Cardiac septum (tissue), 1 donor: Measurements from ENCODE around the gene TRIM64C. TPM values are rescaled to one million over a fixed set of nuclear protein-coding genes. Genes with fewer than 3 reads are reported as not detected.
"Not testable (repeated sequence)": the region's sequence is repeated elsewhere in the genome, so short reads cannot be mapped to it uniquely, and the experiment has no call there.

Experiments
- DNase-seq: peaks from one replicate; pipeline ENCODE4 v3.0.0-alpha.2; 2020; ENCODE audit warnings: low spot score
- intact Hi-C: fragments of 100-400 bp; cut with DNase I; formaldehyde crosslinking; loops from one replicate; pipeline ENCODE4 v1.14.0; 2022
- long read RNA-seq: library from polyadenylated mRNA; unstranded; transcript quantifications from one replicate; pipeline ENCODE4 v2.0.0, GENCODE V29; 2021
- total RNA-seq: library from RNA; stranded (reverse); fragmentation: NEBNext Ultra II Directional; extraction: Animal tissue kit (Norgen Biotek cat#: 25700); gene quantifications from one replicate; pipeline ENCODE4 v1.2.1, GENCODE V29; 2021
- donor health status: DM: no; HTN: no; CAD: no.

Gene TRIM64C, protein sequence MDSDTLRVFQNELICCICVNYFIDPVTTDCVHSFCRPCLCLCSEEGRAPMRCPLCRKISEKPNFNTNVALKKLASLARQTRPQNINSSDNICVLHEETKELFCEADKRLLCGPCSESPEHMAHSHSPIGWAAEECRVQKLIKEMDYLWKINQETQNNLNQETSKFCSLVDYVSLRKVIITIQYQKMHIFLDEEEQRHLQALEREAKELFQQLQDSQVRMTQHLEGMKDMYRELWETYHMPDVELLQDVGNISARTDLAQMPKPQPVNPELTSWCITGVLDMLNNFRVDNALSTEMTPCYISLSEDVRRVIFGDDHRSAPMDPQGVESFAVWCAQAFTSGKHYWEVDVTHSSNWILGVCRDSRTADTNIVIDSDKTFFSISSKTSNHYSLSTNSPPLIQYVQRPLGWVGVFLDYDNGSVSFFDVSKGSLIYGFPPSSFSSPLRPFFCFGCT
- total RNA-seq, result not detected
- long read RNA-seq, result 0 reads

DNA sequence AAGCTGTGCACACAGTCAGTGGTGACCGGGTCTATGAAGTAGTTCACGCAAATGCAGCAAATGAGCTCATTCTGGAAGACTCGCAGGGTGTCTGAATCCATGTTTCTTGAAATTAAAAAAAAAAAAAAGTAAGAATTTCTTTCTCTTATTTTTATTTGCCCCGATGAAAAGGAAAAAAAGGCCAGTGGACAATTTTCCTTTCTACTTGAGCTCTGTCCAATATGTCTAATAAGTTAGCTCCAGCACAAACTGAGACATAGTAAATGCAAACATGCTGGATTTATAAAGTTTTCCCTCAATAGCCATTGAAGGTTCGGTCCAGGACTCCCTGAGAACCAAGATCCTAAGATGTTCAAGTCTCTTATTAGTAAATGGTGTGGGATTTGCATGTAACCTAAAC, at the start of gene TRIM64C:
Gene TRIM64C (minus strand): TSS at position 101 of the 400 bp plus-strand sequence. CDS start 0 bp downstream, at position 101.
- DNase-seq, intact Hi-C loops: not testable (repeated sequence)

DNA sequence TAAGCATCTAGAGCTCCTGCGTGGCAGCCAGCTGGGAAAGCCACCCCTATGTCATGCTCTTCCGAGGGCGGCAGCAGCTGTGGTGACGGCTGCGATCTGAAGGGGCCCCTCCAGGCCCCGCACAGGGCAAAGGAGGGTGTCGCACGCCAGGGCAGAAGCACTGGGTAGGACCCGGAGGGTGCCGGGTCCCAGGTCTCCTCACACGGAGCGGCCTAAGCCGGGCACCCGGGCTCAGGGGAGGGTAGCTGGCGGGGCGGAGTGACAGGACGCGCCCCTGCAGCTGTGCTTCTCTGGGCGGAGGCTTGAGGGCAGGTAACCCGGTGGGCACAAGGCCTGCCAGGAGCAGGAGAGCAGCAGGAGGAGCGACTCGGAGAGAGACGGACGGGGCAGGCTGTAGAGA, 43.4 kb upstream of the TRIM64C start:
- intact Hi-C loops, result not testable (repeated sequence)

DNA sequence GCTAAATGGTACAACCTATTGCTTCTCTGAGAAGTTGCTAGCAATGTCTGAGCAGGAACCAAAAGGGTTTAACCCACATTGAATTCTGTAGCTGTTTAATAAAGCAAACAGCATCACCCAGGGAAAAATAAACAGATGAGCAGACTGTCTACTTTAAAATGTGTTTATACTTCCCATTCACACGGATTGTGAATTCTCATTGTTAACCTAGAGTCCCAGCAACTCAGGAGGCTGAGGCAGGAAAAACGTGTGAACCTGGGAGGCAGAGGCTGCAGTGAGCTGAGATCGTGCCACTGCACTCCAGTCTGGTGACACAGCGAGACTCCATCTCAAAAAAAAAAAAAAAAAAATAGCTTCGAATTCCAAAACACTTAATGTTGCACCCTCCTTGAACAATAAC, 11.0 kb upstream of the TRIM64C start:
- DNase-seq, intact Hi-C loops: not testable (repeated sequence)

More for the DNA sequence above, 43.4 kb upstream of the TRIM64C start:
- not testable (repeated sequence) for DNase-seq

DNA sequence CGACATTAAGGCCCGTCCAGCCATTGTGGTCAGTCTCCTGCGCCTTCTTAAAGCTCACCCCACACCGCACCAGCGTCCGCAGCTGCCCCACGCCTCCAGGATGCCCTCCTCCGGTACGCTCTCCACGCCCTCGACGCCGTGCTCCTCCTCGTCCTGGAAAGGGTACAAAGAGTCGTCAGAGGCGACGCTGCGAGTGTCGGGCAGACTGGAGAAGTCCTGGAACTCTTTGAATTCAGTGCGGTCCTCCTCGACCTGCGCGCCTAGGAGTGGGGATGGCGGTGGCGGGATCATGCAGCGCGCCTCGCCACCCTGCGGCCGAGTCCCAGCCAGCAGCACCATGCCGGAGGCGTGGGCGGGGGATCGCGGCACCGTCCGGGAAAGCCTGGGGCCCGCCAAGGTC, 9.1 kb downstream of the TRIM64C start:
- DNase-seq, intact Hi-C loops: not testable (repeated sequence)

DNA sequence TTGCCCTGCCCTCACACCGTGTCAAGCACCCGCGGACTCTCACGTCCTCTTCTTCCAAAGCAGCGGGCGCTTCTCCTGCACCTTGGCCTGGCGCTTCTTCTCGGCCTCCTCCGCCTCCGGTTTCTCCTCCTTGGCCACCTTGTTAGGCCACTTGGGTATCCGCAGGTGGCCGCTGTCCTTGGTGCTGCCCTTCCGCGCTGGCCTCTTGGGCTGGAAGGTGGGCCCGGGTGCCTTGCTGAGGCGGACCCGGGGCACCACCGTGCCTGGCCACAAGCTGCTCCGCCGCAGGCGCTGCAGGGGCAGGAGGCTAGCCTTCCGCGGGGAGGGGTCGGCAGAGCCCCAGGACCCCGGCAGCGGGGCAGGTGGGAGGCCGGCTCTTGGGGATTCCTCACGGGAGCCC, 10.7 kb downstream of the TRIM64C start:
- intact Hi-C loops, DNase-seq: not testable (repeated sequence)

DNA sequence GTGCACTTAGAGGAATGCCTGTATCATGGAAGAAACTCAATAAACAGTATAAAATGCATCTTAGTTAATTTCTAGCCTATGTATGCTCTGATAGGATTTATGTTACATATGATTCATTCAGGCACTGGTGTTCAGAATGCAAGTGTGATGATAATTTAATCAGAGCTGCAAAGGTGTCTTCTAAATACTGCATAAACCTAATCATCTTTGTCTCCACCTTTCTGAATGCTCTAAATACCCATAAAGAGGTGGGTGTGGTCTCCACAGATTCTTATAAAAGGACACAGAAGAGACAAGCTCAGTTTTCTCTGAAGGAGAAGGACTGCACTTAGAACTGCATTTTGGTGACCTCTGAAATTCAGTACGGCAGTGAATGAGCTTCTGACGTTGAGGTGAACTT, 30.4 kb downstream of the TRIM64C start, which contains the start of gene TRIM49B:
Gene TRIM49B (plus strand): TSS at position 301 of the 400 bp plus-strand sequence. CDS start 2,777 bp downstream, outside the sequence.
- DNase-seq, intact Hi-C loops: not testable (repeated sequence)

Other genes starting within 250 kb of the TRIM64C start
- not detected for gene TRIM51G, start 75.2 kb downstream of the TRIM64C start, total RNA-seq
- not detected for gene TRIM49B, start 30.3 kb downstream of the TRIM64C start, total RNA-seq
- gene FOLH1, start 149.5 kb upstream of the TRIM64C start, total RNA-seq, result 0.59 TPM